GM04503 (cell line): ENCODE results near the gene DLG2.
"Not testable (repeated sequence)": the region's sequence is repeated elsewhere in the genome, so short reads cannot be mapped to it uniquely, and the experiment has no call there.

Experiments used
- DNase-seq: peaks from one replicate; pipeline ENCODE4 v3.0.0-alpha.2; 2012; ENCODE audit warnings: low read depth

DLG2 gene

GRCh38 chr11:85110246-85110645 is 516.9 kb downstream of the DLG2 start:
- DNase-seq = not testable (repeated sequence)

- no peak for DNase-seq
Observed at GRCh38 chr11:85109141-85109540, 518.0 kb downstream of the DLG2 start.

- DNase-seq = no peak
Observed at GRCh38 chr11:85105868-85106267, 521.3 kb downstream of the DLG2 start.

GRCh38 chr11:85099522-85099921 is 527.6 kb downstream of the DLG2 start:
- DNase-seq = no peak

- no peak for DNase-seq
Observed at GRCh38 chr11:85098996-85099395, 528.1 kb downstream of the DLG2 start.

- DNase-seq = no peak
Observed at GRCh38 chr11:85096939-85097338, 530.2 kb downstream of the DLG2 start.

- DNase-seq = no peak
Observed at GRCh38 chr11:85095239-85095638, 531.9 kb downstream of the DLG2 start.

- no peak for DNase-seq
Observed at GRCh38 chr11:85094795-85095194, 532.3 kb downstream of the DLG2 start.

GRCh38 chr11:85089654-85090053 is 537.5 kb downstream of the DLG2 start:
- DNase-seq = no peak

GRCh38 chr11:85088286-85088685 is 538.9 kb downstream of the DLG2 start:
- no peak for DNase-seq

GRCh38 chr11:85086504-85087284 is 540.5 kb downstream of the DLG2 start:
- DNase-seq = no peak

- no peak for DNase-seq
Observed at GRCh38 chr11:85076535-85077330, 550.4 kb downstream of the DLG2 start.

- DNase-seq = no peak
Observed at GRCh38 chr11:85062659-85063058, 564.5 kb downstream of the DLG2 start.

GRCh38 chr11:85052636-85053035 is 574.5 kb downstream of the DLG2 start:
- DNase-seq = no peak

GRCh38 chr11:85048801-85049200 is 578.3 kb downstream of the DLG2 start:
- no peak for DNase-seq

- DNase-seq = no peak
Observed at GRCh38 chr11:85045716-85046115, 581.4 kb downstream of the DLG2 start.

- DNase-seq = no peak
Observed at GRCh38 chr11:85044911-85045310, 582.2 kb downstream of the DLG2 start.

- no peak for DNase-seq
Observed at GRCh38 chr11:85042361-85042760, 584.8 kb downstream of the DLG2 start.

GRCh38 chr11:85040166-85040565 is 587.0 kb downstream of the DLG2 start:
- no peak for DNase-seq

- DNase-seq = no peak
Observed at GRCh38 chr11:85029964-85030363, 597.2 kb downstream of the DLG2 start.

- DNase-seq = no peak
Observed at GRCh38 chr11:85028329-85029101, 598.6 kb downstream of the DLG2 start.

- DNase-seq = no peak
Observed at GRCh38 chr11:85027346-85027745, 599.8 kb downstream of the DLG2 start.

GRCh38 chr11:85021058-85021457 is 606.1 kb downstream of the DLG2 start:
- DNase-seq = no peak
